IMR-90 (cell line): Measurements from ENCODE around the gene ADD1. TPM values are rescaled to one million over a fixed set of nuclear protein-coding genes. Genes with fewer than 3 reads are reported as not detected.

Experiments used
- ATAC-seq: fragments of 200-7000 bp; cut with Tn5 transposase; 2 replicates; pipeline ENCODE4 v1.9.1; 2020; ENCODE audit warnings: low read depth, mild to moderate bottlenecking, moderate library complexity
- BruUV-seq: library from RNA; stranded (reverse); fragments of 400-500 nt; replicated peaks from 2 replicates; lab custom pipeline; 2021; lab: Mats Ljungman, UMichigan
- CTCF ChIA-PET: fragments of 300-600 bp; formaldehyde crosslinking; extraction: SDS; loops from one replicate; lab custom pipeline; 2021; ENCODE audit warnings: antibody characterized with exemption; lab: Yijun Ruan, JAX
- POLR2A ChIA-PET: fragments of 300-600 bp; sonication (Branson Sonifier 250); formaldehyde crosslinking; loops from one replicate; lab custom pipeline; 2022; ENCODE audit warnings: antibody characterized with exemption; ENCODE audit not compliant: unreplicated experiment; lab: Charles Lee
- DNase-seq: peaks from one replicate; pipeline ENCODE4 v3.0.0; 2013
- H2AFZ ChIP-seq: replicated peaks from 2 replicates; pipeline ENCODE3; 2013; ENCODE audit warnings: low read length, mild to moderate bottlenecking; ENCODE audit not compliant: poor library complexity
- H2AK5ac ChIP-seq: 2 replicates; pipeline ENCODE4 v1.6.1; 2013; ENCODE audit warnings: low read depth, low read length, inconsistent platforms
- H2AK9ac ChIP-seq: replicated peaks from 2 replicates; pipeline ENCODE3; 2013; ENCODE audit warnings: mild to moderate bottlenecking, low read depth, low read length, moderate library complexity; ENCODE audit not compliant: poor library complexity
- H2BK120ac ChIP-seq: 2 replicates; pipeline ENCODE4 v1.6.1; 2013; ENCODE audit warnings: low read depth, low read length, inconsistent platforms
- H2BK15ac ChIP-seq: 3 replicates; pipeline ENCODE4 v1.6.1; 2013; ENCODE audit warnings: low read depth, low read length, inconsistent platforms
- H2BK20ac ChIP-seq: 2 replicates; pipeline ENCODE4 v1.6.1; 2013; ENCODE audit warnings: low read depth, mild to moderate bottlenecking, inconsistent platforms, low read length, moderate library complexity
- H2BK5ac ChIP-seq: 2 replicates; pipeline ENCODE4 v1.6.1; 2013; ENCODE audit warnings: mild to moderate bottlenecking, low read depth, low read length, inconsistent platforms; ENCODE audit not compliant: poor library complexity, severe bottlenecking
- H3K14ac ChIP-seq: replicated peaks from 2 replicates; pipeline ENCODE4 v1.6.1; 2013; ENCODE audit warnings: low read depth, low read length, inconsistent platforms
- H3K18ac ChIP-seq: 2 replicates; pipeline ENCODE4 v1.6.1; 2013; ENCODE audit warnings: low read depth, low read length, control low read depth
- H3K23ac ChIP-seq: 2 replicates; pipeline ENCODE4 v1.6.1; 2013; ENCODE audit warnings: low read depth, low read length, inconsistent platforms
- H3K27ac ChIP-seq: 2 replicates; pipeline ENCODE4 v1.5.1; 2013; ENCODE audit warnings: mild to moderate bottlenecking, control low read depth, low read length; ENCODE audit not compliant: insufficient read depth
- H3K27me3 ChIP-seq: 2 replicates; pipeline ENCODE4 v1.6.1; 2013; ENCODE audit warnings: low read length; ENCODE audit not compliant: control insufficient read depth, insufficient read depth
- H3K36me3 ChIP-seq: 2 replicates; pipeline ENCODE4 v1.6.1; 2013; ENCODE audit warnings: low read length, mixed read lengths; ENCODE audit not compliant: control insufficient read depth, insufficient read depth
- H3K4ac ChIP-seq: 2 replicates; pipeline ENCODE4 v1.6.1; 2013; ENCODE audit warnings: low read depth, low read length, inconsistent platforms
- H3K4me1 ChIP-seq: 2 replicates; pipeline ENCODE4 v1.6.1; 2013; ENCODE audit warnings: low read length, mixed read lengths; ENCODE audit not compliant: control insufficient read depth, insufficient read depth
- H3K4me2 ChIP-seq: 2 replicates; pipeline ENCODE4 v1.6.1; 2013; ENCODE audit warnings: low read depth, mild to moderate bottlenecking, control low read depth, low read length, moderate library complexity
- H3K4me3 ChIP-seq: 2 replicates; pipeline ENCODE4 v1.5.1; 2013; ENCODE audit warnings: low read depth, mild to moderate bottlenecking, control low read depth, low read length, moderate library complexity; ENCODE audit not compliant: insufficient read depth
- H3K56ac ChIP-seq: 2 replicates; pipeline ENCODE4 v1.6.1; 2013; ENCODE audit warnings: low read length, inconsistent platforms; ENCODE audit not compliant: insufficient read depth; ENCODE audit errors: extremely low read depth
- H3K79me1 ChIP-seq, 2 experiments: 2 replicates each; pipeline ENCODE4 v1.6.1; 2013; ENCODE audit warnings: low read length in 2 of 2, inconsistent platforms in 1 of 2, low read depth in 1 of 2
- H3K9ac ChIP-seq: 2 replicates; pipeline ENCODE4 v1.6.1; 2013; ENCODE audit warnings: low read depth, low read length, control low read depth
- H3K9me1 ChIP-seq: 2 replicates; pipeline ENCODE4 v1.6.1; 2013; ENCODE audit warnings: low read length, inconsistent platforms; ENCODE audit not compliant: insufficient read depth
- H3K9me3 ChIP-seq: 2 replicates; pipeline ENCODE4 v1.6.1; 2013; ENCODE audit warnings: low read length; ENCODE audit not compliant: control insufficient read depth, insufficient read depth
- H4K20me1 ChIP-seq: 2 replicates; pipeline ENCODE4 v1.6.1; 2013; ENCODE audit warnings: low read length, inconsistent platforms; ENCODE audit not compliant: insufficient read depth
- H4K5ac ChIP-seq: 2 replicates; pipeline ENCODE4 v1.6.1; 2013; ENCODE audit warnings: mild to moderate bottlenecking, low read depth, low read length, control low read depth
- H4K8ac ChIP-seq, 2 experiments: 2 replicates each; pipeline ENCODE4 v1.6.1; 2013; ENCODE audit warnings: low read depth in 2 of 2, low read length in 2 of 2, control low read depth in 1 of 2, inconsistent platforms in 1 of 2
- H4K91ac ChIP-seq: 2 replicates; pipeline ENCODE4 v1.6.1; 2013; ENCODE audit warnings: low read depth, low read length, inconsistent platforms; ENCODE audit not compliant: insufficient read depth
- CHD1 ChIP-seq: IDR thresholded peaks from 2 replicates; pipeline ENCODE4 v1.6.1; 2012; ENCODE audit warnings: low read depth, low read length, improper control_type of control experiment
- FOS ChIP-seq: fragments of 150-350 bp; IDR thresholded peaks from 2 replicates; pipeline ENCODE4 v1.6.1; 2016; ENCODE audit warnings: low read depth, low read length
- MAZ ChIP-seq: IDR thresholded peaks from 2 replicates; pipeline ENCODE4 v1.6.1; 2012; ENCODE audit warnings: low read depth, mild to moderate bottlenecking, low read length, improper control_type of control experiment, moderate library complexity, borderline replicate concordance
- RCOR1 ChIP-seq: IDR thresholded peaks from 2 replicates; pipeline ENCODE4 v1.6.1; 2012; ENCODE audit warnings: mild to moderate bottlenecking, low read length, improper control_type of control experiment; ENCODE audit not compliant: insufficient replicate concordance
- SMC3 ChIP-seq: fragments of 150-350 bp; IDR thresholded peaks from 2 replicates; pipeline ENCODE4 v1.6.1; 2016; ENCODE audit warnings: low read depth, mild to moderate bottlenecking, antibody characterized with exemption, low read length, moderate library complexity
- USF2 ChIP-seq: fragments of 150-350 bp; IDR thresholded peaks from 2 replicates; pipeline ENCODE4 v1.6.1; 2017; ENCODE audit warnings: mild to moderate bottlenecking, antibody characterized with exemption, low read length, low read depth
- WGBS, 2 experiments: methylation state at CpG; one replicate each; pipeline versions ENCODE4 v1.1.5 to v1.1.7; 2013; ENCODE audit warnings: missing lambda C conversion rate in 2 of 2; ENCODE audit not compliant: insufficient read length in 1 of 2; ENCODE audit errors: extremely low coverage in 2 of 2; 5-methylcytosine and 5-hydroxymethylcytosine counted together
- dilution Hi-C: fragments of 300-500 bp; cut with HindIII; formaldehyde crosslinking; loops from one replicate; pipeline ENCODE4 v1.14.3; 2018; ENCODE audit warnings: low sequenced_read_pairs; ENCODE audit not compliant: unreplicated experiment
- in situ Hi-C: fragments of 300-500 bp; cut with MboI; formaldehyde crosslinking; loops from 3 replicates; pipeline ENCODE4 v1.14.3; 2019; ENCODE audit warnings: low sequenced_read_pairs, inconsistent platforms, mixed read lengths
- intact Hi-C: fragments of 100-400 bp; cut with micrococcal nuclease; formaldehyde crosslinking; loops from 2 replicates; pipeline ENCODE4 v1.10.0; 2022
- polyA plus RNA-seq, 3 experiments: library from polyadenylated mRNA; depleted of rRNA; stranded (reverse); fragments of >200 nt; gene quantifications; 2 replicates each; pipeline ENCODE4 v1.2.3, GENCODE V29; 2012; ENCODE audit warnings: low replicate concordance in 1 of 3
- total RNA-seq: library from RNA; depleted of rRNA; stranded (reverse); fragments of >200 nt; gene quantifications from 2 replicates; pipeline ENCODE4 v1.2.3, GENCODE V29; 2012
- TF ChIP-seq, protein P1 (sequence below): conservative IDR thresholded peaks from 2 replicates; pipeline ENCODE4 v1.5.1; 2012; ENCODE audit warnings: mild to moderate bottlenecking, low read depth, low read length, improper control_type of control experiment

ADD1 gene
- total and polyA plus RNA-seq, 2 of the 4 experiments (the other 2 are of a cell fraction), result 122 to 215 TPM

GRCh38 chr4:2803624-2804448 is 39.8 kb upstream of the ADD1 start:
- no peak overlapping the region for H3K14ac ChIP-seq
- H2AK5ac ChIP-seq, result no peak overlapping the region
- H3K9ac ChIP-seq, result no peak overlapping the region
- no peak overlapping the region for H4K91ac ChIP-seq
- H4K8ac ChIP-seq, result no peak overlapping the region
- no peak overlapping the region for H2BK5ac ChIP-seq
- no peak for DNase-seq
- H3K36me3 ChIP-seq, result 0 out of 2 replicates have a peak, but pooled peaks cover 2% of the 10 kb centered on the region
- H3K56ac ChIP-seq, result no peak overlapping the region
- peaks cover 9% of the 10 kb centered on the region; the same call in 1 of the 2 replicates for H4K20me1 ChIP-seq
- in situ Hi-C loops, result no loop called here
- H3K9me1 ChIP-seq, result peaks cover 5% of the 10 kb centered on the region; the same call in 1 of the 2 replicates
- no peak overlapping the region for H3K23ac ChIP-seq
- no peak overlapping the region for H2AFZ ChIP-seq
- BruUV-seq, result no TSS peak
- dilution Hi-C loops, result no loop called here
- H3K4me3 ChIP-seq, result no peak overlapping the region
- no peak overlapping the region for H3K4me2 ChIP-seq
- no peak overlapping the region for H2BK15ac ChIP-seq
- CTCF ChIA-PET, result no interaction called here
- no peak overlapping the region for H4K5ac ChIP-seq
- H2BK120ac ChIP-seq, result no peak overlapping the region
- H3K18ac ChIP-seq, result no peak overlapping the region
- peaks cover 32% of the 10 kb centered on the region for H3K4me1 ChIP-seq
- no peak overlapping the region for H2BK20ac ChIP-seq
- H2AK9ac ChIP-seq, result no peak overlapping the region
- H3K9me3 ChIP-seq, result no peaks in the 10 kb centered on the region
- no peak for TF ChIP-seq RCOR1
- TF ChIP-seq, protein P1, sequence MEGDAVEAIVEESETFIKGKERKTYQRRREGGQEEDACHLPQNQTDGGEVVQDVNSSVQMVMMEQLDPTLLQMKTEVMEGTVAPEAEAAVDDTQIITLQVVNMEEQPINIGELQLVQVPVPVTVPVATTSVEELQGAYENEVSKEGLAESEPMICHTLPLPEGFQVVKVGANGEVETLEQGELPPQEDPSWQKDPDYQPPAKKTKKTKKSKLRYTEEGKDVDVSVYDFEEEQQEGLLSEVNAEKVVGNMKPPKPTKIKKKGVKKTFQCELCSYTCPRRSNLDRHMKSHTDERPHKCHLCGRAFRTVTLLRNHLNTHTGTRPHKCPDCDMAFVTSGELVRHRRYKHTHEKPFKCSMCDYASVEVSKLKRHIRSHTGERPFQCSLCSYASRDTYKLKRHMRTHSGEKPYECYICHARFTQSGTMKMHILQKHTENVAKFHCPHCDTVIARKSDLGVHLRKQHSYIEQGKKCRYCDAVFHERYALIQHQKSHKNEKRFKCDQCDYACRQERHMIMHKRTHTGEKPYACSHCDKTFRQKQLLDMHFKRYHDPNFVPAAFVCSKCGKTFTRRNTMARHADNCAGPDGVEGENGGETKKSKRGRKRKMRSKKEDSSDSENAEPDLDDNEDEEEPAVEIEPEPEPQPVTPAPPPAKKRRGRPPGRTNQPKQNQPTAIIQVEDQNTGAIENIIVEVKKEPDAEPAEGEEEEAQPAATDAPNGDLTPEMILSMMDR, result no peak
- TF ChIP-seq SMC3, result no peak
- TF ChIP-seq USF2, result no peak
- TF ChIP-seq MAZ, result no peak
- TF ChIP-seq FOS, result no peak
- no peak for TF ChIP-seq CHD1
- no peak for ATAC-seq
- H3K27ac ChIP-seq, result no peak overlapping the region
- 85% methylated on average over 9 of the region's 20 CpGs; no CpG with 5 or more reads in 1 of the 2 experiments for WGBS, 2 experiments
- peaks cover 0 to 74% of the 10 kb centered on the region in 2 experiments for H3K79me1 ChIP-seq
- H3K27me3 ChIP-seq, result no peaks in the 10 kb centered on the region
- POLR2A ChIA-PET, result interaction anchor here (0.9 kb wide), 1 partner anchor 14 kb away, joined by 3 read pairs; no protein-coding TSS in a partner anchor
- H3K4ac ChIP-seq, result no peak overlapping the region; the same call in 1 of the 2 replicates
- intact Hi-C loops, result no loop called here
